Mammary epithelial cell (primary cell): ENCODE measurements around the gene EML4.

Experiments used
- EZH2 ChIP-seq: IDR thresholded peaks from 2 replicates; pipeline ENCODE4 v1.6.1; 2012; ENCODE audit warnings: low read length, inconsistent platforms, borderline replicate concordance
- TF ChIP-seq, protein P1 (sequence below), 2 donors: IDR thresholded peaks in 1 of 2; conservative IDR thresholded peaks in 1 of 2; 2 replicates each; pipeline ENCODE4 v1.5.1; 2011 to 2012; ENCODE audit warnings: inconsistent platforms in 2 of 2, low read length in 2 of 2, mild to moderate bottlenecking in 2 of 2, control low read depth in 1 of 2, low read depth in 1 of 2; ENCODE audit not compliant: insufficient read depth in 1 of 2; ENCODE audit errors: extremely low read depth in 1 of 2

DNA sequence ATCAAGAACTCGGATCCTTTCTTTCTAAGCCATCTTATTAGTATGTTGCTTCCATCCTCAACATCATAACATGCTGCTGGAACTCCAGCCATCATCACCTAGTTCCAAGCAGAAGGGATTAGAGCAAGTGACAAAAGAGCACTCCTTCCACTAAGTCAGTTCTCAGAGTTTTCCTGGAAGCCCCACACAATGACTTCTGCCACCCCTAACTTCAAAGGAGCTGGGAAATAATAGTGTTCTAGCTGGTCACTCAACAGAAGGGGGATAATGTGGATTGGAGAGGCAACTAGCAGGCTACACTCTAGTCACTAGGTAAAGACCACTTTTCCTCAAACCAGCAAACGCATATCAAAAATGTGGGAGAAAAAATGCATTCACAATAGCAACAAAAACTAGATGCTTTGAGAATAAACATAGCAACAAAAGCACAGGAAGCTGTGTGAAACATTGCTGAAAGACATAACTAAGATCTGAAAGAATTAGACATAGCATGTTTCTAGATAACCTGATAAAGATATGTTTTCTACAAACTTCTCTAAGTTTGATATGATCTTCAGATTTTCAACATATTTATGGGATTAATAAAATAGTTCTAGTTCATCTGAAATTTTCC, 152.4 kb downstream of the EML4 start:
- no peak for TF ChIP-seq EZH2
- TF ChIP-seq, protein P1, sequence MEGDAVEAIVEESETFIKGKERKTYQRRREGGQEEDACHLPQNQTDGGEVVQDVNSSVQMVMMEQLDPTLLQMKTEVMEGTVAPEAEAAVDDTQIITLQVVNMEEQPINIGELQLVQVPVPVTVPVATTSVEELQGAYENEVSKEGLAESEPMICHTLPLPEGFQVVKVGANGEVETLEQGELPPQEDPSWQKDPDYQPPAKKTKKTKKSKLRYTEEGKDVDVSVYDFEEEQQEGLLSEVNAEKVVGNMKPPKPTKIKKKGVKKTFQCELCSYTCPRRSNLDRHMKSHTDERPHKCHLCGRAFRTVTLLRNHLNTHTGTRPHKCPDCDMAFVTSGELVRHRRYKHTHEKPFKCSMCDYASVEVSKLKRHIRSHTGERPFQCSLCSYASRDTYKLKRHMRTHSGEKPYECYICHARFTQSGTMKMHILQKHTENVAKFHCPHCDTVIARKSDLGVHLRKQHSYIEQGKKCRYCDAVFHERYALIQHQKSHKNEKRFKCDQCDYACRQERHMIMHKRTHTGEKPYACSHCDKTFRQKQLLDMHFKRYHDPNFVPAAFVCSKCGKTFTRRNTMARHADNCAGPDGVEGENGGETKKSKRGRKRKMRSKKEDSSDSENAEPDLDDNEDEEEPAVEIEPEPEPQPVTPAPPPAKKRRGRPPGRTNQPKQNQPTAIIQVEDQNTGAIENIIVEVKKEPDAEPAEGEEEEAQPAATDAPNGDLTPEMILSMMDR (conservative IDR thresholded peaks at IDR 0.05 in 1 of 2, IDR thresholded peaks at IDR 0.05 in 1 of 2; ENCODE audit: extremely low read depth in 1 of 2, insufficient read depth in 1 of 2, low read depth in 1 of 2, low read length in 2 of 2): no peak
